ENCODE measurements around the gene EXOC6B. TPM values are rescaled to one million over a fixed set of nuclear protein-coding genes. Genes with fewer than 3 reads are reported as not detected.

EXOC6B gene
- total and polyA plus RNA-seq, 9 of the 15 experiments (the other 6 are each of a cell fraction or from before 2014, with no cell fraction given), result 0.28 to 4.2 (median 2.0) TPM

DNA sequence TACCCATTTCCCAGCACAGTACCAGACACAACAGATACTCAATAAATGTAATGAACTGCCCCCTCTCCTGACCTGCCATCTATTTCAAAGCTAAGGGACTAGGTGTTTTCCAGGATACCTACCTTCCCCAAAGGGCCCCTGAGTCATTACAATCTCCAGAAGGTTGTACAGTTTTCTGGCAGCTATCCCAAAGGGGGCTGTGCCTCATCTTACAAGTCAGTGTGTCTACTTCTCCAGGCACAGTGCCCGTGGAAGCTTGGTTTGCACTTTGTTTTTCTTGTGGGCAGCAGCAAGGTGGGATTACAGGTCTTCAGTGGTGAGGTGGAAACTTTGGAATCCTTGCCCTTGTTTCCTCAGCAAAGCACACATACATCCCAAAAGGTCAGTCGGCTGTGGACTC is 615.4 kb downstream of the EXOC6B start:
- Histone ChIP-seq H3K27me3 (ENCODE audit: control insufficient read depth in 2 of 2, insufficient read depth in 2 of 2, low read length in 2 of 2) (no peaks in the 10 kb centered on the region), H3K79me2 (ENCODE audit: control insufficient read depth, insufficient read depth, low read length) (no peaks in the 10 kb centered on the region), H4K20me1 (replicated peaks; ENCODE audit: control insufficient read depth, insufficient read depth, low read length) (no peaks in the 10 kb centered on the region), H3K9me1 (ENCODE audit: control insufficient read depth, insufficient read depth, low read length) (no peaks in the 10 kb centered on the region), H3K4me1 (replicated peaks in 1 of 2; ENCODE audit: control insufficient read depth in 2 of 2, insufficient read depth in 2 of 2, low read length in 2 of 2) (no peaks in the 10 kb centered on the region), H3K36me3 (ENCODE audit: control insufficient read depth, insufficient read depth, low read length) (no peaks in the 10 kb centered on the region), H3K9me3 (replicated peaks; ENCODE audit: control insufficient read depth, insufficient read depth, low read depth, low read length) (no peaks in the 10 kb centered on the region), H2AFZ (ENCODE audit: low read depth, low read length) (no peak overlapping the region), H3K4me2 (ENCODE audit: insufficient read depth, low read length) (no peak overlapping the region), H3K9ac (ENCODE audit: insufficient read depth in 1 of 2, low read depth in 2 of 2, low read length in 2 of 2) (no peak overlapping the region), H3K27ac (ENCODE audit: extremely low read depth, low read depth, low read length) (no peak overlapping the region), H3K4me3 (no peak overlapping the region)
- in situ Hi-C loops (cut with MboI) (no loop called here), intact Hi-C loops (cut with micrococcal nuclease) (no loop called here)
- BruUV-seq (replicated peaks), result no TSS peak
- no peak for FAIRE-seq
- 0% methylated on average over 2 of the region's 2 CpGs for WGBS (ENCODE audit: insufficient coverage, low coverage, missing lambda C conversion rate)
- POLR2A ChIA-PET, result no interaction called here
- ATAC-seq, result no peak
- CTCF ChIA-PET (ENCODE audit: low intra/inter-chr PET ratio), result no interaction called here
- DNase-seq (ENCODE audit: extremely low read depth in 1 of 4, low spot score in 3 of 4), result peak in 1 of 4 experiments; percentile 10
- TF ChIP-seq GABPB1 (CRISPR knock-in tag; IDR thresholded peaks at IDR 0.05) (no peak), CXXC5 (CRISPR knock-in tag; IDR thresholded peaks at IDR 0.05) (no peak), TBL1XR1 (IDR thresholded peaks at IDR 0.05; ENCODE audit: low read length in 2 of 2) (no peak), NKRF (IDR thresholded peaks at IDR 0.05; ENCODE audit: borderline replicate concordance) (no peak), MXD1 (CRISPR knock-in tag; IDR thresholded peaks at IDR 0.05; ENCODE audit: borderline replicate concordance, poor library complexity, severe bottlenecking) (no peak), FOXP1 (CRISPR knock-in tag; IDR thresholded peaks at IDR 0.05) (no peak), BCL6 (CRISPR knock-in tag; IDR thresholded peaks at IDR 0.05) (no peak), EP300 (IDR thresholded peaks at IDR 0.05; ENCODE audit: low read length) (no peak), NFE2 (IDR thresholded peaks at IDR 0.05; ENCODE audit: low read depth) (no peak), RFX5 (IDR thresholded peaks at IDR 0.05; ENCODE audit: low read depth, low read length) (no peak), KAT7 (CRISPR knock-in tag; IDR thresholded peaks at IDR 0.05; ENCODE audit: borderline replicate concordance) (no peak), ELF4 (CRISPR knock-in tag; IDR thresholded peaks at IDR 0.05) (no peak), BRD9 (IDR thresholded peaks at IDR 0.05; ENCODE audit: low read depth, partially characterized antibody) (no peak), ATF1 (CRISPR knock-in tag; IDR thresholded peaks at IDR 0.05) (no peak), ATF1 (tag; IDR thresholded peaks at IDR 0.05) (no peak)
- TF ChIP-seq, protein P1, sequence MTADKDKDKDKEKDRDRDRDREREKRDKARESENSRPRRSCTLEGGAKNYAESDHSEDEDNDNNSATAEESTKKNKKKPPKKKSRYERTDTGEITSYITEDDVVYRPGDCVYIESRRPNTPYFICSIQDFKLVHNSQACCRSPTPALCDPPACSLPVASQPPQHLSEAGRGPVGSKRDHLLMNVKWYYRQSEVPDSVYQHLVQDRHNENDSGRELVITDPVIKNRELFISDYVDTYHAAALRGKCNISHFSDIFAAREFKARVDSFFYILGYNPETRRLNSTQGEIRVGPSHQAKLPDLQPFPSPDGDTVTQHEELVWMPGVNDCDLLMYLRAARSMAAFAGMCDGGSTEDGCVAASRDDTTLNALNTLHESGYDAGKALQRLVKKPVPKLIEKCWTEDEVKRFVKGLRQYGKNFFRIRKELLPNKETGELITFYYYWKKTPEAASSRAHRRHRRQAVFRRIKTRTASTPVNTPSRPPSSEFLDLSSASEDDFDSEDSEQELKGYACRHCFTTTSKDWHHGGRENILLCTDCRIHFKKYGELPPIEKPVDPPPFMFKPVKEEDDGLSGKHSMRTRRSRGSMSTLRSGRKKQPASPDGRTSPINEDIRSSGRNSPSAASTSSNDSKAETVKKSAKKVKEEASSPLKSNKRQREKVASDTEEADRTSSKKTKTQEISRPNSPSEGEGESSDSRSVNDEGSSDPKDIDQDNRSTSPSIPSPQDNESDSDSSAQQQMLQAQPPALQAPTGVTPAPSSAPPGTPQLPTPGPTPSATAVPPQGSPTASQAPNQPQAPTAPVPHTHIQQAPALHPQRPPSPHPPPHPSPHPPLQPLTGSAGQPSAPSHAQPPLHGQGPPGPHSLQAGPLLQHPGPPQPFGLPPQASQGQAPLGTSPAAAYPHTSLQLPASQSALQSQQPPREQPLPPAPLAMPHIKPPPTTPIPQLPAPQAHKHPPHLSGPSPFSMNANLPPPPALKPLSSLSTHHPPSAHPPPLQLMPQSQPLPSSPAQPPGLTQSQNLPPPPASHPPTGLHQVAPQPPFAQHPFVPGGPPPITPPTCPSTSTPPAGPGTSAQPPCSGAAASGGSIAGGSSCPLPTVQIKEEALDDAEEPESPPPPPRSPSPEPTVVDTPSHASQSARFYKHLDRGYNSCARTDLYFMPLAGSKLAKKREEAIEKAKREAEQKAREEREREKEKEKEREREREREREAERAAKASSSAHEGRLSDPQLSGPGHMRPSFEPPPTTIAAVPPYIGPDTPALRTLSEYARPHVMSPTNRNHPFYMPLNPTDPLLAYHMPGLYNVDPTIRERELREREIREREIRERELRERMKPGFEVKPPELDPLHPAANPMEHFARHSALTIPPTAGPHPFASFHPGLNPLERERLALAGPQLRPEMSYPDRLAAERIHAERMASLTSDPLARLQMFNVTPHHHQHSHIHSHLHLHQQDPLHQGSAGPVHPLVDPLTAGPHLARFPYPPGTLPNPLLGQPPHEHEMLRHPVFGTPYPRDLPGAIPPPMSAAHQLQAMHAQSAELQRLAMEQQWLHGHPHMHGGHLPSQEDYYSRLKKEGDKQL (CRISPR knock-in tag; IDR thresholded peaks at IDR 0.05; ENCODE audit: borderline replicate concordance), result no peak
- TF ChIP-seq, protein P2, sequence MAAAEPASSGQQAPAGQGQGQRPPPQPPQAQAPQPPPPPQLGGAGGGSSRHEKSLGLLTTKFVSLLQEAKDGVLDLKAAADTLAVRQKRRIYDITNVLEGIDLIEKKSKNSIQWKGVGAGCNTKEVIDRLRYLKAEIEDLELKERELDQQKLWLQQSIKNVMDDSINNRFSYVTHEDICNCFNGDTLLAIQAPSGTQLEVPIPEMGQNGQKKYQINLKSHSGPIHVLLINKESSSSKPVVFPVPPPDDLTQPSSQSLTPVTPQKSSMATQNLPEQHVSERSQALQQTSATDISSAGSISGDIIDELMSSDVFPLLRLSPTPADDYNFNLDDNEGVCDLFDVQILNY (CRISPR knock-in tag; IDR thresholded peaks at IDR 0.05), result no peak

Measured in K562 (cell line).